GM10248 (cell line): Measurements from ENCODE around the gene KCNC4.

Source experiments
- CTCF ChIA-PET: fragments of 300-600 bp; sonication (Branson Sonifier 250); formaldehyde crosslinking; extraction: SDS; loops from one replicate; lab custom pipeline; 2021; ENCODE audit warnings: antibody characterized with exemption; lab: Yijun Ruan, JAX
- POLR2A ChIA-PET: fragments of 350-650 bp; sonication (Branson Sonifier 250); formaldehyde crosslinking; extraction: SDS; loops from one replicate; lab custom pipeline; 2020; ENCODE audit warnings: antibody characterized with exemption; lab: Yijun Ruan, JAX
- DNase-seq: peaks from one replicate; pipeline ENCODE4 v3.0.0; 2012; ENCODE audit errors: extremely low spot score
- TF ChIP-seq, protein P1 (sequence below): IDR thresholded peaks from 2 replicates; pipeline ENCODE4 v1.5.1; 2012; ENCODE audit warnings: mild to moderate bottlenecking, low read depth; ENCODE audit errors: extremely low read depth, missing control alignments, control extremely low read depth

KCNC4 gene

DNA sequence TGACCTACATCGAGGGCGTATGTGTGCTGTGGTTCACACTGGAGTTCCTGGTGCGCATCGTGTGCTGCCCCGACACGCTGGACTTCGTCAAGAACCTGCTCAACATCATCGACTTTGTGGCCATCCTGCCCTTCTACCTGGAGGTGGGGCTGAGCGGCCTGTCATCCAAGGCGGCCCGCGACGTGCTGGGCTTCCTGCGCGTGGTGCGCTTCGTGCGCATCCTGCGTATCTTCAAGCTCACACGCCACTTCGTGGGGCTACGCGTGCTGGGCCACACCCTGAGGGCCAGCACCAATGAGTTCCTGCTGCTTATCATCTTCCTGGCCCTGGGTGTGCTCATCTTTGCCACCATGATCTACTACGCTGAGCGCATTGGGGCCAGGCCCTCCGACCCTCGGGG, 13.0 kb downstream of the KCNC4 start:
- CTCF ChIA-PET, result no interaction called here
- DNase-seq, result no peak
- TF ChIP-seq, protein P1, sequence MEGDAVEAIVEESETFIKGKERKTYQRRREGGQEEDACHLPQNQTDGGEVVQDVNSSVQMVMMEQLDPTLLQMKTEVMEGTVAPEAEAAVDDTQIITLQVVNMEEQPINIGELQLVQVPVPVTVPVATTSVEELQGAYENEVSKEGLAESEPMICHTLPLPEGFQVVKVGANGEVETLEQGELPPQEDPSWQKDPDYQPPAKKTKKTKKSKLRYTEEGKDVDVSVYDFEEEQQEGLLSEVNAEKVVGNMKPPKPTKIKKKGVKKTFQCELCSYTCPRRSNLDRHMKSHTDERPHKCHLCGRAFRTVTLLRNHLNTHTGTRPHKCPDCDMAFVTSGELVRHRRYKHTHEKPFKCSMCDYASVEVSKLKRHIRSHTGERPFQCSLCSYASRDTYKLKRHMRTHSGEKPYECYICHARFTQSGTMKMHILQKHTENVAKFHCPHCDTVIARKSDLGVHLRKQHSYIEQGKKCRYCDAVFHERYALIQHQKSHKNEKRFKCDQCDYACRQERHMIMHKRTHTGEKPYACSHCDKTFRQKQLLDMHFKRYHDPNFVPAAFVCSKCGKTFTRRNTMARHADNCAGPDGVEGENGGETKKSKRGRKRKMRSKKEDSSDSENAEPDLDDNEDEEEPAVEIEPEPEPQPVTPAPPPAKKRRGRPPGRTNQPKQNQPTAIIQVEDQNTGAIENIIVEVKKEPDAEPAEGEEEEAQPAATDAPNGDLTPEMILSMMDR, result no peak
- POLR2A ChIA-PET, result no interaction called here

DNA sequence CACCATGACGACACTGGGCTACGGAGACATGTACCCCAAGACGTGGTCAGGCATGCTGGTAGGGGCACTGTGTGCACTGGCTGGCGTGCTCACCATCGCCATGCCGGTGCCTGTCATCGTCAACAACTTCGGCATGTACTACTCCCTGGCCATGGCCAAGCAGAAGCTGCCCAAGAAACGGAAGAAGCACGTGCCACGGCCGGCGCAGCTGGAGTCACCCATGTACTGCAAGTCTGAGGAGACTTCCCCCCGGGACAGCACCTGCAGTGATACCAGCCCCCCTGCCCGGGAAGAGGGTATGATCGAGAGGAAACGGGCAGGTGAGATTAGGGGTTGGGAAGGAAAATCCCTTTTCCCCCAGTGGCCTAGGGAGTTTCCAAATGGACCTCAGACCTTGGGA, 13.5 kb downstream of the KCNC4 start:
- POLR2A ChIA-PET, result no interaction called here
- CTCF ChIA-PET, result interaction anchor here (1.9 to 4.6 kb wide), 2 partner anchors 8 to 16 kb away, joined by 6 to 26 read pairs; no protein-coding TSS in a partner anchor
- no peak for DNase-seq
- TF ChIP-seq, protein P1, result no peak

DNA sequence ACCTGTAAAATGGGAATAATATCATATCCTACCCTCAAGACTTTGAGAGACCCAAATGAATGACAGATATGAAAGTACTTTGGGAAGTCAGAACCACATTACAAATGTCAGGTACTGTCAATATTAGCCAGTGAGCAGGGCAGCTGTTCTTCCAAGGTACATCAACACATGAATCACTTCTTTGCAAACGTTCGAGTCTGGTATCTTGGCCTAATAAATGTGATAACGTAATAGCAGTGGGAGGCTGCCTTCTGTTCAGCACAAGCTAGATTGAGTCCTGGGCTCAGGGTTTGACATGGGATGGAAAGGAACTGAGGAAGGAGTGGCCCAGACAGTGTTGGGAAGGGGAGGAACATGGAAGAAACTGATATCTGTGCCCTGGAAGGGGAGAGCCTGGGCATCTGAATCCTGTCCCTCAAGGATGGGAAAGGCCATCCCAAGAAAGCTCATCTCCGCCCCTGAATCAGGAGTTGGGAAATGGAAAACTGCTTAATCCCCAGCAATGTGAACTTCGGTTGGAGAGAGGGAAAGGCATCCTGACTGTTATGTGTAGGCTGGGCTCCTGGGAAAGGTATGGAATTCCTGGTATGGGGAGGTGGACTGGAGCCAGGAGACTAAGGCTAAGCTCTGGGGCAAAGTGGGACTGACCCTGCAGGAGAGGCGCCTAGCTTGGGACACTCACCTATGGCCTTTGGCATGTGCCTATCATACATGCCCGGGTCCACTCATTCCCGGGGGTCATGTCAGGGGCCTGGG, 14.3 kb downstream of the KCNC4 start:
- ChIA-PET POLR2A (no interaction called here), CTCF (interaction anchor here (0.7 to 4.6 kb wide), 7 partner anchors 9 to 271 kb away, joined by 3 to 26 read pairs (median 5); no protein-coding TSS in a partner anchor)
- DNase-seq, result no peak

DNA sequence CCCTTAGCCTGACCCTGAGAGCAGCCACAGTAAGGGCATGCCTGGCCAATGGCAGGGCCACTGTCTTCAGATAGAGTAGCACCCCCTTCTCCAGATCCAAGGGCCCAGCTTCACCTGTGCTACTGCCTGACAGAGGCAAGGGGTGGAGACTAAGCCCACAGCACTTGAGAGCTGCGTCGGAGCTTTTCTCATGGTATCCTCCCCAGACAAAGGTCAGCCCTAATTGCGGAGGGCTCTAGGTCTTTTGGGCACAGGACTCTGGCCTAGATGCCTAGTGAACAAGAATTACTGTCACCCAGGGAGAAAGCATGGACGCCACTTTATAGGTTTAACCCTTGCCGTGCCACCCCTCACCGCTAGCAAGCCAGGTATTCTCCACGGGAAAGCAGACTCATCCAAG, 15.1 kb downstream of the KCNC4 start:
- POLR2A ChIA-PET, result no interaction called here
- DNase-seq, result no peak
- TF ChIP-seq, protein P1, result no peak
- CTCF ChIA-PET, result interaction anchor here (0.7 to 4.6 kb wide), 7 partner anchors 10 to 270 kb away, joined by 3 to 26 read pairs (median 5); no protein-coding TSS in a partner anchor

More for the DNA sequence above, 14.3 kb downstream of the KCNC4 start:
- TF ChIP-seq, protein P1, result no peak

DNA sequence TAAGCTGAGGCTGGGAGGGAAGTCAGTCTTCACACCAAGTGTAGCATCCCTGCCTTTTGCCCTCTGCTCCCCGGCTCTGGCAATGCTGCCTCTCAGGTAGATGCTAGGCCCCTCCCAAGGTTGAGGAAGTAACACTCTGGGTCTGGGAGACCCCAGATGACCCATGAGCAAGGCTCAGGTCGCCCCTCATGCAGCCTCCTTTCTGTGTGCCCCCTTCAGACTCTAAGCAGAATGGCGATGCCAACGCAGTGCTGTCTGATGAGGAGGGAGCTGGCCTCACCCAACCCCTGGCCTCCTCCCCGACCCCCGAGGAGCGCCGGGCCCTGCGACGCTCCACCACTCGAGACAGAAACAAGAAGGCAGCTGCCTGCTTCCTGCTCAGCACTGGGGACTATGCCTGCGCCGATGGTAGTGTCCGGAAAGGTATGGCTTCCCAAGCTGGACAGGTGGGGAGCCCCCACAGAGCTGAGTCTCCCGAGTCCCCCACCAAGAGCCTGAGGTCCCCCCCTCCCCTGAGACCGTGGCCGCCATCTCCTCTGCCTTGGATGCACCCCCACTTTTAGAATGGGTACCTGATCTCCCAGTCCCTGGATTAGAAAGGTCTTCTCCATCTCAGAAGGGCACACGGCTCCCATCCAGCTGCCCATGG, 15.8 kb downstream of the KCNC4 start:
- TF ChIP-seq, protein P1, result no peak
- CTCF ChIA-PET, result interaction anchor here (1.1 to 4.6 kb wide), 4 partner anchors 18 to 87 kb away, joined by 4 to 26 read pairs (median 9); no protein-coding TSS in a partner anchor

DNA sequence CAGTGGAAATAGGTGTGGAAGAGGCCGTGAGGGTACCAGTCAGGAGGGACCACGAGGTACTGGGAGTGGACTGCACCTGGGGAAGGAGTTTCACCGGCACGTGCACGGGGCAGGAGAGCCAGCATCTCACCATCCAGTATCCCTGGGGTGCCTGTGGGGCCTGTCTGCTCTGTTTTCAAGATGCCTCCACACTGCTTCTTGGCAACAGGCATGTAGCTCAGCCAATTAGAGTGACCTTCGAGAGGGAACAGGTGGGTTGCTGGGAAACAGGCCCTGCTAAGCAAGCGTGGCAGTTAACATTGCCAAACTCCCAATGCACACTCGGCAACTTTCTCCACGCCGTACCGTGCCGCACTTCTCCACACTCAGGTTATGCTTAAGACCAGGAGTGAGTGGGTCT, 17.7 kb downstream of the KCNC4 start:
- no peak for DNase-seq
- ChIA-PET POLR2A (no interaction called here), CTCF (interaction anchor here (1.2 to 4.6 kb wide), 3 partner anchors 8 to 20 kb away, joined by 4 to 26 read pairs (median 5); no protein-coding TSS in a partner anchor)
- TF ChIP-seq, protein P1, result no peak

More for the DNA sequence above, 15.8 kb downstream of the KCNC4 start:
- DNase-seq, result no peak
- POLR2A ChIA-PET, result no interaction called here
